ENCODE results near the gene KHSRP.
"Not testable (repeated sequence)": the region's sequence is repeated elsewhere in the genome, so short reads cannot be mapped to it uniquely, and the experiment has no call there.

The KHSRP gene

GRCh38 chr19:6417713-6418561 is 6.7 kb downstream of the KHSRP start:
- peak; percentile 31 for DNase-seq

- DNase-seq: no peak
Observed at GRCh38 chr19:6416658-6417405, 7.8 kb downstream of the KHSRP start.

GRCh38 chr19:6415591-6416190 is 8.9 kb downstream of the KHSRP start:
- no peak for DNase-seq

- DNase-seq: no peak
Observed at GRCh38 chr19:6414793-6415590, 9.6 kb downstream of the KHSRP start.

- DNase-seq: peak; percentile 22
Observed at GRCh38 chr19:6413721-6414643, 10.6 kb downstream of the KHSRP start.

- DNase-seq: no peak
Observed at GRCh38 chr19:6413291-6413690, 11.3 kb downstream of the KHSRP start.

GRCh38 chr19:6412447-6413091 is 12.0 kb downstream of the KHSRP start:
- peak; percentile 69 for DNase-seq

GRCh38 chr19:6412061-6412446 is 12.6 kb downstream of the KHSRP start:
- DNase-seq: no peak

- no peak for DNase-seq
Observed at GRCh38 chr19:6409346-6409745, 15.3 kb downstream of the KHSRP start.

GRCh38 chr19:6406401-6406800 is 18.2 kb downstream of the KHSRP start:
- no peak for DNase-seq

GRCh38 chr19:6402837-6403608 is 21.6 kb downstream of the KHSRP start:
- peak; percentile 65 for DNase-seq

- DNase-seq: no peak
Observed at GRCh38 chr19:6402058-6402457, 22.6 kb downstream of the KHSRP start.

- DNase-seq: not testable (repeated sequence)
Observed at GRCh38 chr19:6400062-6400944, 24.3 kb downstream of the KHSRP start.

- DNase-seq: no peak
Observed at GRCh38 chr19:6396305-6396704, 28.3 kb downstream of the KHSRP start.

- DNase-seq: no peak
Observed at GRCh38 chr19:6394831-6395230, 29.8 kb downstream of the KHSRP start.

GRCh38 chr19:6393983-6394412 is 30.6 kb downstream of the KHSRP start:
- no peak for DNase-seq

GRCh38 chr19:6393074-6393982 is 31.3 kb downstream of the KHSRP start, which contains the start of gene GTF2F1:
GTF2F1 (minus strand) TSS chr19:6393164; CDS start chr19:6392995, 169 bp downstream.
- peak; percentile 94 for DNase-seq

All from DMS53 (cell line).